Measurements from ENCODE around the gene CATSPERD.

DNA sequence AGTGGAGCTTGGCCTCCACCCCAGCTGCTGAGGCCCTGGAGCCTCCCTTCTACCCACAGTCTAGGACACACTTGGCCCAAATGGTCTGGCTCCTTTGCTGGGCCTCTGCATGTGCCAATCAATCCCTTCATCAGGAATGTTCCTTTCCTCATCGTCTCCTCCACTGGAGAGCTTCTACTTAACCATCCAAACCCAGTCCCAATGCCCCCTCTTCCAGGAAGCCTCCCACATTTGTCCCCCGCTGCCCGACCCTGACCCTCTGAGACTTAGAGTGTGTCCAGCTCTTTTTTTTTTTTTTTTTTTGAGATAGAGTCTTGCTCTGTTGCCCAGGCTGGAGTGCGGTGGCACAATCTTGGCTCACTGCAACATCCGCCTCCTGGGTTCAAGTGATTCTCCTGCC, 68.0 kb downstream of the CATSPERD start:
- TF ChIP-seq, protein P1, sequence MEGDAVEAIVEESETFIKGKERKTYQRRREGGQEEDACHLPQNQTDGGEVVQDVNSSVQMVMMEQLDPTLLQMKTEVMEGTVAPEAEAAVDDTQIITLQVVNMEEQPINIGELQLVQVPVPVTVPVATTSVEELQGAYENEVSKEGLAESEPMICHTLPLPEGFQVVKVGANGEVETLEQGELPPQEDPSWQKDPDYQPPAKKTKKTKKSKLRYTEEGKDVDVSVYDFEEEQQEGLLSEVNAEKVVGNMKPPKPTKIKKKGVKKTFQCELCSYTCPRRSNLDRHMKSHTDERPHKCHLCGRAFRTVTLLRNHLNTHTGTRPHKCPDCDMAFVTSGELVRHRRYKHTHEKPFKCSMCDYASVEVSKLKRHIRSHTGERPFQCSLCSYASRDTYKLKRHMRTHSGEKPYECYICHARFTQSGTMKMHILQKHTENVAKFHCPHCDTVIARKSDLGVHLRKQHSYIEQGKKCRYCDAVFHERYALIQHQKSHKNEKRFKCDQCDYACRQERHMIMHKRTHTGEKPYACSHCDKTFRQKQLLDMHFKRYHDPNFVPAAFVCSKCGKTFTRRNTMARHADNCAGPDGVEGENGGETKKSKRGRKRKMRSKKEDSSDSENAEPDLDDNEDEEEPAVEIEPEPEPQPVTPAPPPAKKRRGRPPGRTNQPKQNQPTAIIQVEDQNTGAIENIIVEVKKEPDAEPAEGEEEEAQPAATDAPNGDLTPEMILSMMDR (conservative IDR thresholded peaks at IDR 0.05) = no peak
- TF ChIP-seq EZH2 (IDR thresholded peaks at IDR 0.05; ENCODE audit: low read depth) = no peak
